HG03064 (cell line): ENCODE data around the gene ZNF436.
"Not testable (repeated sequence)": the region's sequence is repeated elsewhere in the genome, so short reads cannot be mapped to it uniquely, and the experiment has no call there.

Experiments
- ATAC-seq: cut with Tn5 transposase; IDR thresholded peaks from one replicate; pipeline ENCODE4 v1.9.1; 2021; ENCODE audit warnings: low read depth; ENCODE audit not compliant: unreplicated experiment

Gene ZNF436

DNA sequence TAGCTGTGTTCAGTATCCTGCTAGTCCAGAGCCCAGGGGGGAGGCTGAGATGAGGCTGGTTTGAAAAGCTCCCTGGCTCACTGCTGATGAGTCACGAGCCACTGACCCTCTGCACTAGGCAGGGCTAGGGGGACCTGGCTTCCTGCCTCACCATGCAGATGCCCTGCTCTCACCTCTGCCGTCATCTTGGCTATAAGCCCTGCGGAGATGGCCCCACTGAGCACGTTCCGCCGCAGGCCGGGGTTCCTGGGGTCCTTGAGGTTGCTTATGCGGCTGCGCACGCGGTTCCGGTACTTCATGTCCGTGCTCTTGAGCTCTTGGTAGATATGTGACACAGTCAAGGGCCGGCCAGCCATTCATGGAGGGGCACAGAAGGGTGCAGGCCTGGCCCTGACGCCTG is 24.1 kb upstream of the ZNF436 start:
- no peak for ATAC-seq

DNA sequence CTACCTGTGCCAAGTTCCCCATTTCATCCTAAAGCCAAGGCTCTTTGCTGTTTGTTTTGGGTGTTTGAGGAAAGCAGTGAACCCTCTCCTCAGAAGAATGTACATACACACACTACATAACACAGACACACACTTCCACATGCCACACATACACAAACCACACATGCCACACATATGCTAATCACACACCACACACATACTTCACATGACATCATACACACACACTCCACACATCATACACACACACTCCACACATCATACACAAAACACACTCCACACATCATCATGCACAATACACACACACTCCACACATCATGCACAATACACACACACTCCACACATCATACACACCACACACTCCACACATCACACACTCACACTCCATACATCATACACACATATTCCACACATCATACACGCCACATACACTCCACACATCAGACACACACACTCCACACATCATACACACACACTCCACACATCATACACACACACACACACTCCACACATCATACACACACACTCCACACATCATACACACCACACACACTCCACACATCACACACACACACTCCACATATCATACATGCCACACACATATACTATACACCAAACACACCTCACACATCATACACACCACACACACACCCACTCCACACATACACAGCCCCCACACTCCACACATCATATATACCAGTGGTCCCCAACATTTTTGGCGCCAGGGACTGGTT is 22.7 kb upstream of the ZNF436 start:
- ATAC-seq, result no peak

DNA sequence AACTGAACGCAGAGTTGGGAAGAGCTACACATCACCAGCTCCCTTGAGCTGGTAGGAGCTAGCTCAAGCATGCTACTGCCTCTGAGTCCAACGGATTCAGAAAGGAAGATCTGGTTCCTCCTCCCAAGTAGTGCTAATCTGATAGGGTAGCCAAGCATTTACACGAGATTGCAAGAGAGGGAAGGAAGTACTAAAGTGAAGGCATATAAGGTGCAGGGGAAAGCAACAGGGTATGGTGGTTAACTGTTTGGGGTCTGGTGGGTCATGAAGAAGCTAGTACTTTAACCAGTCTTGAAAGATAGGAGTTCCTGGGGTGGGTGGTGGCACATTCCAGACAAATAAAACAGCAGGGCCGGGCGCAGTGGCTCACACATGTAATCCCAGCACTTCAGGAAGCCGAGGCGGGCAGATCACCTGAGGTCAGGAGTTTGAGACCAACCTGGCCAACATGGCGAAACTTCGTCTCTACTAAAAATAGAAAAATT is 20.2 kb upstream of the ZNF436 start:
- ATAC-seq, result no peak

DNA sequence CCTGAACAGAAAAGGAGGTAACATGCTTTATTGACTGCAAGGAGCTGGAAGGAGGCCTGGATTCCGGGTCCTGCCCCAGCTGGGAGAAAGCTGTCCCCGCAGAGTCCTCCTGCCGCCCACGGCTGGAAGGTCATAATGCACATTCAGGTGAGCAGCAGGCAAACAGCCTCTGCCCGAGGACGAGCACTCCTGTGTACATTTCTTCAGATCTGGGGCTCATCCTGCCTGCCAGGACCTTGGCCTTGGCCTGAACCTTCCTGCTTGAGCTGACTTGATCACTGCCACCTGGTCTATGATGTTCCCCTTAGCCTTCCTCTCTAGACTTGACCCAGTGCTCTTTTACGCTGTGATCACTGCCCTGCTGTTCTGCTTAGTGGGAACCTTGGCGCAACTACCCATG is 17.9 kb upstream of the ZNF436 start:
- no peak for ATAC-seq

DNA sequence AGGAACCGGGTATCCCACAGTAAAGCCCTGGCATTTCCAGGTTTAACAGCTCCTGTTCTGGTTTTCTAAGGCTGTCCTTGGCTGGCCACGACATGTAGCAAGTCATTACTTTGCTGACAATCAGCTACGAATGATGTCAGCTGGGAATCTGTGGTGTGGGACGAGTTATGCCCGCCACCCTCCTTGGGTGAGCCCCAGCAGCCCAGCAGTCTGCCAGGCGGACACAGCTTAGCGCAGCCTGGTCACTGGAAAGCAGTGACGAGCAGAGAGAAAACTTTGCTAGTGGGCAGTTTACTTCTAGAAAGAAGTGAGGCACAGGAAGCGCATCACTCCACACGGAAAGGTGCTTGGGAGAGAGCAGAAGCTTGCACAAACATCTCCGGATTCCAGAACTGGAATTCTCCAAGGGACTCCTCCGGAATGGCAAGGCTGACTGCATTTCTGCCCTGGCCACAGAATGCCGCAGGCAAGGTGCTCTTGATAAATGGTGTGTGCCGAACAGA is 15.5 kb upstream of the ZNF436 start:
- ATAC-seq, result no peak

DNA sequence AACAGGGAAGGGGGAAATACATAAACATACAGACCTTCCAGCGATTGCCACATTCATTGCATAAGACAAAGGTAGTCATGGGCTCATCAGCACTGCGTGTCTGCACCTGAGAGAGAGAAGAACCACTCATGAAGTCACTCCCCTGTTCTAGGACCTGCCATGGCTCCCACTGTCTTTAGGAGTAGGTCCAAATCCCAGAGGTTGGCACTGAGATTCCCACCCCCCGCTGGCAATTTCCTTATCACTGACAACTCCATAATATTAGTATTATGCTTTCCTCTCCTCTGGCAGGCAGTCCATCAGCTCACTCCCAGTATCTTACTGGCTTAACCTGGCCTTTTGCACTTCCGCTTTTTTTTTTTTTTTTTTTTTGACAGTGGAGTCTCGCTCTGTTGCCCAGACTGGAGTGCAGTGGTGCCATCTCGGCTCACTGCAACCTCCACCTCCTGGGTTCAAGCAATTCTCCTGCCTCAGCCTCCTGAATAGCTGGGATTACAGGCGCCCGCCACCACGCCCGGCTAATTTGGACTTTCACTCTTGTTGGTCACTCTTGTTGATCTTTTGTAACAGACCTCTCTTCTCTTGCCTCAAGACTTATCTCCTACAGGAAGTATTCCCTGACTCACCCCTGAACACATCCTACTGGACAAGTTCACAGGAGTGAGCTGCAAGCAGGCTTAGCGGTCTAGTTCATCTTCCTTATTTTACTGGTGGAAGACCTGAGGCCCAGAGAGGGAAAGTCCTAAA is 14.8 kb upstream of the ZNF436 start:
- no peak for ATAC-seq

DNA sequence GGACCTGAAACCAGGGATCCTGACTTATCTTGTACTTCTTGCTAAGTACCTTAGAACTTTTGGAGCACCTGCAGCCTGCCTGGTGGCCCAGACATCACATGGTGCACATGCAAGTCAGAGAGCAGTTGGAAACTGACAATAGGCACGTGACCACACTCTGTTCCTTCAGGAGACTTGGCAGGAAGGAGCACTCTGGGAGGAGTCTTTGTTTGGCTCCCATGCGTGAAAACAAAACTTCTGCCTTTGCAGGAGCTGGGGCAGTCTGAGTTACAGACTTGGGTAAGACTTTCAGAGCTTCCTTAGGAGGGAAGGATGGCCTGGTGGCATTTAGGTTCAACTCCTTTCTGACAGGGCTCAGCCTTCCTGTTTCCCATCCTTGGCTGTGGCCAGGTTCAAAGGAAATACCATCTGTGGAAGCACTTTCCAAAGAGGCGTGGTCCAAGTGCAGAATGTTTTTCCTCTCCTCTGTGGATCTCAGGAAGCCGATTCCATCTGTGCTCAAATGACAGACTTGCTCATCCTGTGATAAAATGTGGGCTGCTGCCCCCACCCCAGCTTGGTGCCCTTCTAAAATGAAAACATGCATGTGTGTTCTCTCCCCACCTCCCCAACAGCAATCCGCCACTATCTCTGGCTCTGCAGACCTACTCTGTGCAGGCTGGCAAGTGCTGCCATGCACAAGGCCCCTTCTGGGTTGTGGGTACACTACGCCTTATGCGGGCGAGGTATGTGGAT is 14.1 kb upstream of the ZNF436 start:
- ATAC-seq, result no peak

DNA sequence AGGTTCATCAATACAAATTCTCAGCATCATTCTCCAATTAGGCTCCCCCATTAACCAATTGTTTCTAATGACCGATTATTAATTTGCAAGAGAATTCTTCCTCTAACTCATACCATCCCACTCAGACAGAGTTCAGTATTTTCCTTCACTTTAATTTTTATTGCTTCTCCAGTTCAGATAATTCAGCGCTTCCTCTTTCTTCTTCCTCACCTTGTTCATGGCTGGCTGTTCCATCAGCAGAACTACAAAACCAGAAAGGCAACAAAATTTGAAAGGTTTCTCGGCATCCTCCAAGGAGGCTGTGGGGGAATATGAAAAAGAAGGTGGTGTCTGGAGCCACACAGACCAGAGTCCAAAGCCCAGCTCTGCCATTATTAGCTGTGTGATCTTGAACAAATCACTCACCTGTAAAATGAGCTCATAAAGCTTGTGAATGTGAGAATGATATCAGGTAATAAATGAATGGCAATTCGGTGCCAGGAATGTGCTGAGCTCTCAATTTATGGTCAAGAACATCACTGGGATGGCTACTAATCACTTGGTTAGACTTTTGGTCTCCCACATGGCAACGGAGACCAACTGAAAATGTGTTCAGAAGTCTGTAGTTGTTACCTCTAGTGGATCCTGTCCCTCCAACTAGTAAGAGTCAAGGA is 11.7 kb upstream of the ZNF436 start:
- no peak for ATAC-seq

DNA sequence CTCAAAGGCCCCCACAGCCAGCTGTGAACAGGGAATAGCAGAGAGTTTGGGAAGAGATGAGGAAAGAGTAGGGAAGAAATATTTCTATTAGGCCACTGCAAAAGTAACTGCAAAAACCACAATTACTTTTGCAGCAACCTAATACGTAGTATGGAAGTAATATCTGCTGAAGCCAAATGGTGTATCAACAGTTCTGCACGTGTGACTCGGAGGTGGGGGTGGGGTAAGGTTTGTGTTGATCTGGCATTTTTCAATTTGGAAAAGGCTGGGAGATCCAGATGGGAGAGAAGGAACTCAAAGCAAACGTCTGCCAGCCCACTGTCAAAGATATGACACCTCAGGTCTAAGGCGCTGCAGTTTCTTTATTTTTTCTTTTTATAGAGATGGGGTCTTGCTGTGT is 11.1 kb upstream of the ZNF436 start:
- ATAC-seq, result no peak

DNA sequence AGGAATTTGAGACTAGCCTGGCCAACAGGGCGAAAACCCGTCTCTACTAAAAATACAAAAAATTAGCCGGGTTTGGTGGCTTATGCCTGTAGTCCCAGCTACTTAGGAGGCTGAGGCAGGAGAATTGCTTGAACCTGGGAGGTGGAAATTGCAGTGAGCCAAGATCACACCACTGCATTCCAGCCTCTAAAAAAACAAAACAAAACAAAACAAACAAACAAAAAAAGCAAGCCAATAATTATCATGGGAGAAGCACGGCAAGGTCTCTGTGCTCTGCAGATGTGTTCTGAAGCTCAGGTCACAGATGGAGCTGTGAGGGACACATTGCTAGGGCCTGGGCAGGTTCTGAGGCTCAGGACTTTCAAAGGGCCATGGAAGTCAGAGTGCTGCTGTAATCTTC is 10.6 kb upstream of the ZNF436 start:
- ATAC-seq, result not testable (repeated sequence)

DNA sequence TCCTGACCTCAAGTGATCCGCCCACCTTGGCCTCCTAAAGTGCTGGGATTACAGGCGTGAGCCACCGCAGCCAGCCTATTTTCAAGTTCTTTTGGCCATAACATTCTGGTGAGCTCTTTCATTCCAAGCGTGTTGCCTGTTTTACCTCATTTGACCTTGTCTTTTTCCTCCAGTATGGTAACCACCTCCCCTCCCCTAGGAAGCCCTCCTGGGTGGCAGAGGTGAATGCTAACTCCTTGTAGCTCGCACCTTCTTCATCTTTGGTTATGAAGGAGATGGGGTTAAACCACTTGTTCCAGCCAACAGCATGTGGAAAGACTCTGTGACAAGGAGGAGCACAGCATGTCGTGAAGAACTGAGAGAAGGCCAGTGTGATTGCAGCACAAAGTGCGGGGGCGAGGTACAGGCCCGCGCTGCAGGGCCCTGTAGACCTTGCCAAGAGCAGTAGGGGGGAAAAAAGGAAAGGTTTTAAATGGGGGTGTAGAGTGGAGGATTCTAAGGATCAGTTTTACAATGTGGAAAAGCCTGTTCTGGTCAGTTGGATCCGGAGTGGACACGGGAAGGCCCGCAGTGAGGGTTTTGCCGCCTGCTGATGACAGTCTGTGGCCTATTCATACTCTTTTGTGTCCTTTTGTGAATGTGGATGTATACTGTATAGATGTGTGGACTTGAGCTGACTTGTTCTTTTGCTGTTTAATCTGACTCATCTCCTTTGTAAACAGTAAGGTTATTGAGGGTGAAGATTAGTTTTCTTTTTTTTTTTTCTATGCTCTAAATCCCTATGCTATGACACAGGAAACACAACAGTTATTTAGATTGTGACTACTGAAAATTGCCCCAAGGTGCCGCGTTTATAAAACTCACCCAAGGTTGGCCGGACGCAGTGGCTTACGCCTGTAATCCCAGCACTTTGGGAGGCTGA is 7.5 kb upstream of the ZNF436 start:
- no peak for ATAC-seq

DNA sequence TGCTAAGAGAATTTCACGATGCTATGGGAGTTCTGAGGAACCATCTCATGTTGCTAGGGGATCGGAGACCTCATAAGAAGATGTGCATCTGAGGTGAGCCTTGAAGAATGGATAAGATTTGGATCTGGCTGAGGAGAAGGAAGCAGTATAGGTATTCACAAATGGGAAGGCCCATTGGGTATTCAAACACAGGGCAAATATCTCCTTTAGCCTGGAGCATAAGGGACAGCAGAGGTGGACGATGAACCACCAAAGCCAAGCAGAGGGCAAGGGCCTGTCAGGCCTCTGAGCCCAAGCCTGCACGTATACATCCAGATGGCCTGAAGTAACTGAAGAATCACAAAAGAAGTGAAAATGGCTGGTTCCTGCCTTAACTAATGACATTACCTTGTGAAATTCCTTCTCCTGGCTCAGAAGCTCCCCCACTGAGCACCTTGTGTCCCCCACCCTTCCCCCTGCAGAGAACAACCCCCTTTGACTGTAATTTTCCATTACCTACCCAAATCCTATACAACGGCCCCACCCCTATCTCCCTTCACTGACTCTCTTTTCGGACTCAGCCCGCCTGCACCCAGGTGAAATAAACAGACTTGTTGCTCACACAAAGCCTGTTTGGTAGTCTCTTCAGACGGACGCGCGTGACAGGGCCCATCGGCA is 4.6 kb upstream of the ZNF436 start:
- not testable (repeated sequence) for ATAC-seq

DNA sequence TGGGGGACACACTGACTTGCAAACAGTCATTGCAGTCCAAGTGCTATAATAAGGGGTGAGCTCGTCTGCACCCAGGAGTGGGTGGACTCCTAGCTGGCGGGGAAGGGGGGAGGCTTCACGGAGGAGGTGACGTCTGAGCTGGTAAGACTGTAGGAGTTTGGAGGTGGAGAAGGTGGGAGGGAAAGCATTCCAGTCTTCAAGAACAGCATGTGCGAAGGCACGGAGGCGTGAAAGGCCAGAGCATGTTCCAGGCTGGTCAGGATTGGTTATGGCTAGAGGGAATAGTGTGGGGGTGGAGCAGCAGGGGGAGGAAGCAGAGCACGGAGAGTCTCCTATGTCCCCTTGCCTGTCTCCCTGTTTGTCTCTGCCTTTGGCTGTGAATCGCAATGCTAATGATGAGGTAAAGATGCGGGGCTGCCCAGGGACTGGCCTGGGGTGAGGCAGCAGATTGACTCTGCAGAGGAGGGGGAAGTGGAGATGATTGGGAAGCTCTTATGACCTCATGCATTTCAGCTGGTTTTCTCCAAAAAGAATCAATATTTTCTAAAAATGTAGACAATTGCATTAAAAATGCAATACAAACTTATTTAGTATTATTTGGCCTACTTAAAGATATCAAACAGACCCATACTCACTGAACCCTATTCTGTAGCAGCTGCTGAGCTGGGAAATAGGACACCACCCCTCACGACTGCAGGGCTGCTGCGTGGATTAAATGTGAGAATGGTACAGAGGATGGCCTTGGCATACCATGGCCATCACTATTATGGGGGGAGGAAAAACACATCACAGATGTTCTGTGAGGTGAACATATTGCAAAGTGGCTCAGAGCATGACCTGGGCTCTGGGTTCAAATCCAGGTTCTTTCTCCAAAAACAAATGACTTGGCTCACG is 2.6 kb upstream of the ZNF436 start:
- no peak for ATAC-seq

DNA sequence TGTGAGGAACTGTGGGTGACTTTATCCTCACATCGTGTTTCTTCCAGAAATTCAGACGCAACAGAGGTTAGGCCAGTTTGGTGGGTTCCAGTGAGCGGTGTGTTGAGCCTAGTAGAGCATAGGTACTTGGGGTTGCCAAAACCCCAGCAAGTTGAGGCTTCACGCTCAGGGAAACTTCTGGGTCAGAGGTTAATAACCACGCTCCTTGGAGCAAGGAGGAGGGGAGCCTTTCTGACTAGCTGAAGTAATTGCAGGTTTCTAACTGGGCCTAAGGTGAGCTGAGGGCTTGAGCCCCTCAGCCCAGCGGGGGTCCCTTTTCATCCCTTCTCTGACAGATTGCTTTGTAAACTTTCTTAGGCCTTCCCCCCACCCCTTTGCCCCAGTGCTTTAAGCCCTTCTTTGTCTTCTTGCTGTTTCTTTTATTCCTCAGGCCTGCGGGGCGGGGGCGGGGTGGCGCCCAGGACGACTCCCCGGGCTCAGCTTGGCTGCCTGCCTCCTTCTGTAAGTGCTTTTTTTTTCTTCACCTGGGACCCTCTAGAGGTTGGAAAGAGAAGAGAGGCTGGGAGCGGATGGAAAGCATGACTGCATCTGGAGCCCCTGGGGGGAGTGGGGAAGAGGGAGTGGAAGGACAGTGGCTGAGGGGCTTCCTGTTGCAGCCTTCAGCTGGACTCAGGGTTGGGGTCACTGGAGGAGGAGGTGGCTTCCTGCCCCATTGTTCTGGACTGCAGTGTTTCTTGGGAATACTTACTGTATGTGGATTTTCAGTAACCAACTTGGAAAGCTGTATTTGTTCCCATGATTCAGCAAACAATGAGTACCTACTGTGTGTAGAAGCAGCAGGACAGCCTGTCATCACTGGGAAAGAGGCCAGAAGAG is 1.3 kb upstream of the ZNF436 start:
- ATAC-seq, result no peak

DNA sequence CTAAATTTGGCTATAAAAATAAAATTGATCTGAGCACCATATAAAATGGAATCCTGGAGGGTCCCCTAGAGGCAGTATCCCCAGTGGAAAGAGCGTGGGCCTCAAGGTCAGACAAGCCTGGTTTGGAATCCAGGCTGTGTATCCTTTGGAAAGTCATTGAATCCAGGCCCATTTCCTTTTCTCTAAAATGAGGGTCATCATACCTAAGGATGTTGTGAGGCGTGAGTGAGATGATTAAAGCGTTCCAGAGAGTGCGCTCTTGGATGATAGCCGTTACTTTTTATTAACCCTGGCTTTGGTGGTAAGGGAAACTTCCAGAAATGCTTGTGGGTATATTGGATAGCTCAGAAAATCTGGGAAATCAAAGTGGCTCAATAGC is 683 bp upstream of the ZNF436 start:
- no peak for ATAC-seq

DNA sequence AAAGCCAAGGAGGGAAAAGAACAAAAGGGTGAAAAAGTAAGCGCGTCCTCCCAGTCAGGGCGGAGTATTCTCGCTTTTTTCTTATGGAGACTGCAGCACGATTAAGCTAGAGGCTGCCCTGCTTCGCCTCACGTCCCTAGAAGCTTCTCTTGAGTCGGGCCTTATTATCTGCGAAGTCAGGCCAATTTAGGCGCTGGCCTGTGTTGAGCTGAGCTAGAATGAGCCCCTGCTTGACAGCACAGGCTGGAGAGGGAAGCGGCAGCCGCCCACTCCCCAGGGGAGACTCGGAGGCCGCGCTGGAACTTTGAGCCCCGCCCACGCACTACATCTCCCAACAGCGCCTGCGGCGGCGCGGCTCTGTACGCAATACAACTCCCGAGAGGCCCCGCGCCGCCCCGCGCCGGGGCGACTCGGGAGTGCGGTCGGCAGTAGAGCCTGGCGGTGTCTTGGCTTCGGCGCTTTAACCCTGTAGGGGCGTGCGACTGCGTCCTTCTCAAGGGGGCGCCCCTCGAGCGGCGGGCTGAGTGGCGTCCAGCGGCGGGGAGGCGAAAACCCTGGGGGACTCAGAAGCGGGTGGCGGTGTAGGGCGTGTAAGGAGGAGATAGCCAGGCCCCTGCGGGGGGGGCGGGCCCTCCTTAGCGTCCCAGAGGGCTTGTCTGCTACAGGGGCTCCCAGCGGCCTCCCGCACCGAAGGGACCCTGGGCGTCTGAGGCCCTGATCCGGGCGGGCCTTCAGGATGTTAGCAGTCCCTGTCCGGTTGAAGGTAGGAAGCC is 888 bp downstream of the ZNF436 start:
- ATAC-seq, result peak; percentile 53
